Naive B cell (primary cell): ENCODE data around the gene PARD6G. TPM values are rescaled to one million over a fixed set of nuclear protein-coding genes. Genes with fewer than 3 reads are reported as not detected.
A peak's percentile ranks its signal among the peaks of the same experiment; 100 is the strongest.
"Not testable (repeated sequence)": the region's sequence is repeated elsewhere in the genome, so short reads cannot be mapped to it uniquely, and the experiment has no call there.

Experiments used
- ATAC-seq, 2 donors: fragments of 150-1000 bp; cut with Tn5 transposase; 2 replicates each; pipeline ENCODE4 v1.10.0; 2021; ENCODE audit warnings: low read depth in 2 of 2, mild to moderate bottlenecking in 2 of 2, moderate library complexity in 2 of 2
- DNase-seq: peaks from one replicate; pipeline ENCODE4 v3.0.0; 2022
- H3K27ac Mint-ChIP-seq, 6 donors: one replicate each; pipeline ENCODE4 v1.8.0; 2020 to 2022; ENCODE audit warnings: mild to moderate bottlenecking in 6 of 6, mixed read lengths in 6 of 6, moderate library complexity in 5 of 6, inconsistent platforms in 2 of 6
- H3K27me3 Mint-ChIP-seq, 3 donors: one replicate each; pipeline ENCODE4 v1.8.0; 2021 to 2022; ENCODE audit warnings: mixed read lengths in 3 of 3, mild to moderate bottlenecking in 1 of 3
- H3K36me3 Mint-ChIP-seq, 2 donors: one replicate each; pipeline ENCODE4 v1.8.0; 2020 to 2022; ENCODE audit warnings: mixed read lengths in 2 of 2, inconsistent platforms in 1 of 2, mild to moderate bottlenecking in 1 of 2
- H3K4me1 Mint-ChIP-seq, 3 donors: one replicate each; pipeline ENCODE4 v1.8.0; 2020 to 2022; ENCODE audit warnings: mixed read lengths in 3 of 3, inconsistent platforms in 1 of 3, mild to moderate bottlenecking in 1 of 3, moderate library complexity in 1 of 3
- H3K4me3 Mint-ChIP-seq, 8 donors: one replicate each; pipeline ENCODE4 v1.8.0; 2020 to 2022; ENCODE audit warnings: mild to moderate bottlenecking in 8 of 8, mixed read lengths in 8 of 8, moderate library complexity in 8 of 8, inconsistent platforms in 2 of 8
- H3K9me3 Mint-ChIP-seq, 7 donors: one replicate each; pipeline ENCODE4 v1.8.0; 2020 to 2022; ENCODE audit warnings: mixed read lengths in 7 of 7, mild to moderate bottlenecking in 5 of 7, inconsistent platforms in 2 of 7, moderate library complexity in 1 of 7
- polyA plus RNA-seq, 6 donors: library from polyadenylated mRNA; unstranded; fragments of 300-500 nt; fragmentation: Illumina TruSeq; gene quantifications; one replicate each; pipeline ENCODE4 v1.2.3, GENCODE V29; 2021; ENCODE audit warnings: low read depth in 6 of 6

Gene PARD6G
- polyA plus RNA-seq, 6 donors from 2014 or later, result not detected

DNA sequence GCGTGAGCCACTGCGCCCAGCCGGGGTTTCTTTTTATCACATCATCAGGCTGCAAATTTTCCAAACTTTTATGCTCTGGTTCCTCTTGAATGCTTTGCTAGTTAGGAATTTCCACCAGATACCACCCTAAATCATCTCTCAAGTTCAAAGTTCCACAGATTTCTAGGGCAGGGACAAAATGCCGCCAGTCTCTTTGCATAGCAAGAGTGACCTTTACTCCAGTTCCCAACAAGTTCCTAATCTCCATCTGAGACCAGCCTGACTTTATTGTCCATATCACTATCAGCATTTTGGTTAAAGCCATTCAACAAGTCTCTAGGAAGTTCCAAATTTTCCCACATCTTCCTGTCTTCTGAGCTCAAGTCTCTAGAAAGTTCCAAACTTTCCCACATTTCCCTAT, 27.8 kb downstream of the PARD6G start:
- H3K4me3 Mint-ChIP-seq, H3K4me1 Mint-ChIP-seq, DNase-seq, ATAC-seq, H3K36me3 Mint-ChIP-seq, H3K27ac Mint-ChIP-seq: not testable (repeated sequence)
- H3K9me3 Mint-ChIP-seq, result peaks cover 0 to 26% (median 9%) of the 10 kb centered on the region in 7 donors
- peaks cover 0 to 37% (median 11%) of the 10 kb centered on the region in 3 donors for H3K27me3 Mint-ChIP-seq

DNA sequence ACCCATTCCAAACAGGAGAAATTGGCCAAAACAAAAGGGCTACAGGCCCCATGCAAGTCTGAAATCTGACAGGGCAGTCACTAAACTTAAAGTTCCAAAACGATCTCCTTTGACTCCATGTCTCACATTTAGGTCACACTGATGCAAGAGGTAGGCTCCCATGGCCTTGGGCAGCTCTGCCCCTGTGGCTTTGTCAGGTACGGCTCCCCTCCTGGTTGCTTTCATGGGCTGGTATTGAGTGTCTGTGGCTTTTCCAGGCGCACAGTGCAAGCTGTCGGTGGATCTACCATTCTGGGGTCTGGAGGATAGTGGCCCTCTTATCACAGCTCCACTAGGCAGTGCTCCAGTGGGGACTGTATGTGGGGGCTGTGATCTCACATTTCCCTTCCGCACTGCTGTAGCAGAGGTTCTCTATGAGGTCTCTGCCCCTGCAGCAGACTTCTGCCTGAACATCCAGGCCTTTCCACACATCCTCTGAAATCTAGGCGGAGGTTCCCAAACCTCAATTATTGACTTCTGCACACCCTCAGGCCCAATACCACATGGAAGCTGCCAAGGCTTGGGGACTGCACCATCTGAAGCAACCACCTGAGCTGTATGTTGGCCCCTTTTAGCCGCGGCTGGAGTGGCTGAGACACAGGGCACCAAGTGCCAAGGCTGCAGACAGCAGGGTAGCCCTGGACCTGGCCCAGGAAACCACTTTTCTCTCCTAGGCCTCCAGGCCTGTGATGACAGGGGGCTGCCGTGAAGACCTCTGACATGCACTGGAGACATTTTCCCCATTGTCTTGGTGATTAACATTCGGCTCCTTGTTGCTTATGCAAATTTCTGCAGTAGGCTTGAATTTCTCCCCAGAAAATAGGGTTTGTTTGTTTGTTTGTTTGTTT, 28.7 kb downstream of the PARD6G start:
- DNase-seq (no peak), ATAC-seq (no peak)
- H3K9me3 Mint-ChIP-seq, result peaks cover 0 to 32% (median 14%) of the 10 kb centered on the region in 7 donors
- H3K36me3 Mint-ChIP-seq, result peaks cover 0 to under 1% of the 10 kb centered on the region in 2 donors
- H3K27me3 Mint-ChIP-seq, result peaks cover 0 to 44% (median 11%) of the 10 kb centered on the region in 3 donors
- H3K4me3 Mint-ChIP-seq, result no peak overlapping the region
- no peak overlapping the region for H3K27ac Mint-ChIP-seq
- no peaks in the 10 kb centered on the region for H3K4me1 Mint-ChIP-seq

DNA sequence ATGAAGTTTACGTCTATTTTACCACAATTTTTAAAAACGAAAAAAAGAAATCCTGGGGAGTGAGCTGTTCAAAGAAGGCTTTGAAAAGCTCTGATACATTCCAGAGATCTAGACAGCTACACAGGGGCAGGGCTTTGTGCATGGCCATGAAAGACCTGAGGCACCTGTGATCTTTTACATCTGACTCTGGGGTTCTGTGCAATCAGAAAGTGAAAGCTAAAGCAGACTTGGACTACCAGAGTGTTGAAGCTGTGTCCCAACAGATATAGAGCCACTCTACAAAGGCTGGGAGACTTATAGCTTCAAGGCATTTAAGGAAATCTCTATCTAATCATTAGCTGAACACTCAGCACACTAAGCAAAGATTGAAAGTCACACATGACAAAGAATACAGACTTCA, 34.1 kb downstream of the PARD6G start:
- Mint-ChIP-seq H3K27me3 (peaks cover 17 to 51% (median 22%) of the 10 kb centered on the region in 3 donors), H3K36me3 (peaks cover 0 to 5% of the 10 kb centered on the region in 2 donors), H3K4me1 (no peaks in the 10 kb centered on the region), H3K9me3 (peaks cover 0 to 28% (median 14%) of the 10 kb centered on the region in 7 donors), H3K27ac (no peak overlapping the region), H3K4me3 (peak overlapping the region in 1 of 8 donors; percentile 41)
- DNase-seq, result no peak
- ATAC-seq, result no peak

DNA sequence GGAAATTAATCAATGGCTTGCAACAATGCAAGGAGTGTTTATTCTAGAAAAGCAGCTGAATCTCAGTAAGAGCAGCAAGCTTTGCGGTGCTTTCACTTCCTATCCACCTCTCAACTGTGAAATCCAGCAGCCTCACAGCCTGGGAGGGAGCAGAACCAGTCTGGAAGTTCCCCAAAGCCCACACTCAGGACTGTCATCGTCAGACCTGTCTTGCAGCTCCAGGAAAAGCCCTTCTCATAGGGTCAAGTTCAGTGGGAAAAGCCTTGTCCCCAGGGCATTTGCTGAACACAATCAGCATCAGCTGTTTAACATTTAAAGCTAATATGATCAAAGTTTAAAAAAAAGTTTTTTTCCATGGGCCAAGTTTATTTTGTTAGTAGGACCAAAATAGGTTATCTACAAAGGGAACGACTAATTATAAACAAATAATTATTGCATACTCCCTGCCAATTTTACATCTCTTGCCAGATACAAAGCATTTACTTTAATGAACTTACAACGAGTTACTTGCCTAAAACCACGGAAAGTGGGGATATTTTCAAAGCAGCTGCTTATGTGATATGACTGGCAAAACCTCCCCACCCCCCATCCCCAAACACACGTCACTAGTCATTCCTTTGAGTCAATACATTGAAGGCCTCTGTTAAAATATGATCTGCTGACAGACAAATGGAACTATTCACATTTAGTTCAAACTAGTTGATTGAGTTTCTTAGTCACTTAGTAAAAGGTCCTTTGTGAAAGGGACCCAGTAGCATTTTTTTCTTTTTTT, 36.8 kb downstream of the PARD6G start:
- ATAC-seq (peak in 1 of 2 donors; percentile 49), DNase-seq (no peak)
- peak overlapping the region in 1 of 8 donors; percentile 12 for H3K4me3 Mint-ChIP-seq
- peaks cover 18 to 37% (median 26%) of the 10 kb centered on the region in 3 donors for H3K27me3 Mint-ChIP-seq
- H3K4me1 Mint-ChIP-seq, result no peaks in the 10 kb centered on the region
- peaks cover 0 to 22% (median 14%) of the 10 kb centered on the region in 7 donors for H3K9me3 Mint-ChIP-seq
- H3K36me3 Mint-ChIP-seq, result peaks cover 0 to 5% of the 10 kb centered on the region in 2 donors
- no peak overlapping the region for H3K27ac Mint-ChIP-seq

DNA sequence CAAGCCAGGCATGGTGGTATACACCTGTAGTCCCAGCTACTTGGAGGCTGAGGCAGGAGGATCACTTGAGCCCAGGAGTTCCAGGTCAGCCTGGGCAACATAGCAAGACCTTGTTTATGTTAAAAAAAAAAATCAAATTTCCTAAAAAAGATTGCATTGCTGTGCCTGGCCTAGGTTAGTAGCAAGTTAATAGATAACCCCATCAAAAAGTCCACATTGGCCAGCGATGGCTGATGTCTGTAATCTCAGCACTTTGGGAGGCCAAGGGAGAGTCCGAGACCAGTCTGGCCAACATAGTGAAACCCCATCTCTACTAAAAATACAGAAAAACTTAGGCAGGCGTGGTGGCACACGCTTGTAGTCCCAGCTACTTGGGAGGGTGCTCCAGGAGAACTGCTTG, 38.7 kb downstream of the PARD6G start:
- DNase-seq (no peak), ATAC-seq (no peak)
- Mint-ChIP-seq H3K4me3 (no peak overlapping the region), H3K36me3 (peaks cover 0 to 5% of the 10 kb centered on the region in 2 donors), H3K9me3 (peaks cover 0 to 7% (median 4%) of the 10 kb centered on the region in 7 donors), H3K4me1 (no peaks in the 10 kb centered on the region), H3K27me3 (peaks cover 24 to 36% (median 32%) of the 10 kb centered on the region in 3 donors), H3K27ac (peak overlapping the region in 1 of 6 donors; percentile 28)

DNA sequence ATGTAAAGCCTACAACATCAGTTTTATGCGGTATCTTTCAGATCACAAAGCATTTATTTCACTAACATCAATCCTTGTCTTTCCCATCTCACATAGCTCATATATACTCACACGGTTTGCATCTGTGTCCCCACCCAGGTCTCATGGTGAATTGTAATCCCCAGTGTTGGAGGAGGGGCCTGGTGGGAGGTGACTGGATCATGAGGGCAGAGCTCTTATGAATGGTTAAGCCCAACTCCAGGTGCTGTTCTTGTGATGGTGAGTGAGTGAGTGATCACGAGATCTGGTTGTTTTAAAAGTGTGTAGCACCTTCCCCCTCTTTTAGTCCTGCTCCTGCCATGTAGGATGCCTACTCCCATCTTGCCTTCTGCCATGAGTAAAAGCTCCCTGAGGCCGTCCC, 42.0 kb downstream of the PARD6G start:
- Mint-ChIP-seq H3K36me3 (no peaks in the 10 kb centered on the region), H3K4me1 (no peaks in the 10 kb centered on the region), H3K27ac (no peak overlapping the region), H3K27me3 (peaks cover 14 to 44% (median 36%) of the 10 kb centered on the region in 3 donors), H3K4me3 (no peak overlapping the region), H3K9me3 (no peaks in the 10 kb centered on the region)
- DNase-seq, result no peak
- no peak for ATAC-seq

DNA sequence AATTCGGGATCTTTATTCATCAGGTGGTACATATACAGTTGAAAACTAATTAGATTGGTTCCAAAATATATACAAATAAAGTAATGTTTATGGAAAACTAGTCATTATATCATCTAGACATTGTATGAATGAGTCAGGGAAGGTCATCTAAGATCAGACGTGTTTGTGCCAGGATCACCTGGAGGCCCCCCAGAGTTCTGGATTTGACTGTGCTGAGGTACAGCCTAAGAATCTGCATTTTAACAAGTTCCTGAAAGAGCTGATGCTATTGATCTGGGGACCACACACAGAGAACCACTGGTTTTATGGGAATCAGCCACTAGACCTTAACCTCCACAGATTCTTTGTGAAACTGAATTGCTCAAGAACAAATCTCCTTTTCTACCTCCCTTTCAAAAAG, 43.2 kb downstream of the PARD6G start:
- Mint-ChIP-seq H3K27ac (no peak overlapping the region), H3K4me1 (no peaks in the 10 kb centered on the region), H3K9me3 (no peaks in the 10 kb centered on the region), H3K36me3 (no peaks in the 10 kb centered on the region), H3K4me3 (no peak overlapping the region), H3K27me3 (peaks cover 17 to 44% (median 36%) of the 10 kb centered on the region in 3 donors)
- DNase-seq (no peak), ATAC-seq (no peak)

DNA sequence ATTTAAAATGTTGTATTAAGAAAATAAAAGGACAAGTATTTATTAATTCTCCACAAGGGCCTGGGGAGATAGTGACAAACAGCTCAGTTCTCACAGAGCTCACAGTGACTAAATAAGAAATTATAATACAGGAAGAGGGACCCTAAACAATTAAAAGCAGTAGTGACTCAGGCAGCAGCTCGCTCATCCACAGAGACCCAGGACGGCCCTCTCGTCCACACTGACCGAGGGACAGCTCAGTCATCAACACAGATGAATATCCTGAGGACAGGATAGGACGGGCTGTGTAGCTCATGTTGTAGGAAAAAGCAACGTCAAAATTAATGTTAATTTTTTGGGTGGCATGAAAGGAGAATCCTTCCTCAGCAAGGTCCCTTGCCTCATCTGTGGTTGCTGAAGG, 44.1 kb downstream of the PARD6G start:
- no peaks in the 10 kb centered on the region for H3K36me3 Mint-ChIP-seq
- no peaks in the 10 kb centered on the region for H3K9me3 Mint-ChIP-seq
- H3K27me3 Mint-ChIP-seq, result peaks cover 21 to 40% (median 38%) of the 10 kb centered on the region in 3 donors
- no peak for DNase-seq
- H3K4me1 Mint-ChIP-seq, result no peaks in the 10 kb centered on the region
- no peak overlapping the region for H3K27ac Mint-ChIP-seq
- H3K4me3 Mint-ChIP-seq, result no peak overlapping the region
- ATAC-seq, result no peak

DNA sequence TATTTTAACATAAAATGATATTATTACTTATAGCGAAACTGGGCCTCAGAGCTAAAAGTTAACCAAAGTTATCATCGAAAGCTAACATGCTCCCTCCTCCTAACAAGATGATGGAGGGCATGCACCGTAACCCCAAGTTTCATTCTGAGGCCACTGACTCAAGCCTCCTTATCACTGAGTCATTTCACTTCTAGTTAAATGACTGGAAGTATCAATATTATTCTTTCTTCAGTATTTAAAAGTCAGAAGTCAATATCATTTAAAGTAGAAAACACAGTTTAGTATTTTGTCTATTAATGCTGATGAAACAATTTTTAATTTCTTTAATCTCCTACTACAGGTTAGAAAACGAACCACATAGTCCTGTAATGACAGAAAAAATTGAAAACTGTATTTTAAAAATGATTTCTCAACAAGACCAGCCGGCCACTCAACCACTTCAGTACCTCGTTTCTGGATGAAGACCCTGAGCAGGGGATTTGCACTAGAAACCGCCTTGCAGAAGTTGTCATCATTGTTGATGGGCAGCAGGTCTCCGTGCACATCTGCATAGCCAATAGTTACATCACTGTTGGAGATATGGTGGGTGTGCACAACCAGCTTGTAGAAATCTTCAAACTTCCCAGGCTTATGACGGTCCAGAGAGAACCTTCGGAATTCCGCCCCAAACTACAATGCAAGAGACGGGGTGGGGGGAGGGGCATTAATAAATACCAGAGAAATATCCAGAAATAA, 44.9 kb downstream of the PARD6G start:
- H3K36me3 Mint-ChIP-seq, result no peaks in the 10 kb centered on the region
- no peak overlapping the region for H3K27ac Mint-ChIP-seq
- no peak overlapping the region for H3K4me3 Mint-ChIP-seq
- no peaks in the 10 kb centered on the region for H3K9me3 Mint-ChIP-seq
- no peaks in the 10 kb centered on the region for H3K4me1 Mint-ChIP-seq
- ATAC-seq, result no peak
- DNase-seq, result no peak
- peaks cover 21 to 39% (median 39%) of the 10 kb centered on the region in 3 donors for H3K27me3 Mint-ChIP-seq

DNA sequence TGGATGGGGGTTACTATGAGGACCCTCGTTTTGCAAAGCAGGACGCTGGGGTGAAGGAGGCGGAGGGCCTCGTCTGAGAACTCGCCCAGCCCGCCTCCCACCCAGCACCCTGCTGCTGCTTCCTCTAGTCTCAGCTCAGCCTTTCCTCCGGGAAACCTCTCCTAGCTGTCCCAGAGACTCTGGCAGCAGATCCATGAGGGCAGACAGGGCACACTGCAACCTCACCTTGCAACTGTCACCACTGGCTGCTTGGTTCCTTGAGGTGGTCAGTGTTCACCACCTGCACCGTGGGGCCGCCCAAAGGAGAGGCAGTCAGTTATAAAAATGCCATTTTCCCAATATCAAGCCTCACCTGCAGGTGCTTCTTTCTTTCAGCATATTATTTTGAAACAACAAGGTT, 45.6 kb downstream of the PARD6G start:
- DNase-seq (no peak), ATAC-seq (no peak)
- peaks cover 21 to 46% (median 45%) of the 10 kb centered on the region in 3 donors for H3K27me3 Mint-ChIP-seq
- no peak overlapping the region for H3K4me3 Mint-ChIP-seq
- no peak overlapping the region for H3K27ac Mint-ChIP-seq
- H3K9me3 Mint-ChIP-seq, result no peaks in the 10 kb centered on the region
- H3K4me1 Mint-ChIP-seq, result no peaks in the 10 kb centered on the region
- no peaks in the 10 kb centered on the region for H3K36me3 Mint-ChIP-seq

DNA sequence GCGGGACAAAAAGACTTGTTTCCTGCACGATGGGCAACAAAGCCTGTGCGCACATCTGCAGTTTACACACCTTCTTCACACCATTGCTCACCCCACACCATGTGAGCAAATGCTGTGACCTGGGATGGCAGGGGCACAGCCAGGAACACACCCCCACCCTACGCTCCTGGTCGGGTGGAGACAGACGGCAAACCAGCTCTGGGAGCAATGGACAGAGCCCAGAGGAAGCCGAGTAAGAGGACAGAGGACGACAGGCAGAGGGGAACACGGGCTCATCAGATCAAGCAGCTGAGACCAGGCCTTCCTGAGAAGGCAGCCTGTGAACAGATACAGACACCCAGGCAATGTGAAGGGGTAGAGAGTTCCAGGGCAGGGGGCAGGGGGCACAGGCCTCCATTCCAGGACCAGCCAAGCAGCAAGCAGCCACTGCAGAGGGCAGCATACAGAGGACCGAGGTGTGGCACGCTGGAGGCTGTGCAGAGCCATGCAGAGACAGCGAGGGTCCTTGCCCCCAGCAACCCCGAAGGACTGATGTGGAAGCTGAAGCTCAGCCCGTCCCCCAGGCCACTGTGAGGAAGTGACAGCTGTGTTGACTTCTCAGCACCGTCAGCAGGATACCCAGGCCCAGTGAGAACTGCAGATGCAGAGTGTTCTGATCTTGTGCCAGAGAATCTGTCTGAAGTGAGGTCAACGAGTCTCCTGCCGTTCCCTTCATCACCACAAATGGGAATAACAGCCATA, 46.2 kb downstream of the PARD6G start:
- no peak for DNase-seq

DNA sequence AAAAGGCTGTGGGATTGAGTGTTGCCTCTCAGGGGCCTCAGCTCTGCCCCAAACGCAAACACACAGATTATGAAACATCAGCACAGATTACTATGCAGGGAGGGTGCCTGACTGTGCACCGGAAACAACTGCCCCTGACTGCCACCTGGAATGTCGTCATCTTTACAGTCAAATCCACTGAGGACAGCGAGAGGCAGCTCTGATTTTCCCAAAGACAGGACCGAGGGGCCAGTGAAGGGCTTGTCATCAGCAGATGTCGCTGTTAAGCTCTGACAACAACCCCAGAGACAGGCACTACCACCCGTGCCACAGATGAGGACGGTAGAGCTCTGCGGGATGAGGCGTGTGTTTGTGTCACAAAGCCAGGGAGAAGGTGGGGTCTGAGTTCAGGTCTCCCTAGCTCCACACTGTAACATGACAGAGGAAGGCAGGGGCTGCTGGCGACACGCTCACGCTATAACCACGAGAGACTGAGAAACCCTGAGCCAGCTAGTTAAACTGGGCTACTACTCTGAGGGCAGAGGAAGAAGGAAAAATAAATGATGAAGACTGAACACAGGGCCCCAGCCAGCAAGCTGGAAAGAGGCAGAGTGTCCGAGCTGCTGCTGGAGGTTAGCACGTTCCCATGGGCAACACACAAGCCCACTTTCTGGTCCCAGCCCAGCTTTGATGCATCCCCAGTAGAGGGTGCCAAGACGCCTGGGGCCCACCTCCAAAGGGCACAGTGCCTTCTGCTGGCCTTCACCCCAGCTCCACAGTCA, 47.0 kb downstream of the PARD6G start:
- Mint-ChIP-seq H3K27ac (no peak overlapping the region), H3K27me3 (peaks cover 12 to 49% (median 41%) of the 10 kb centered on the region in 3 donors), H3K36me3 (no peaks in the 10 kb centered on the region), H3K4me3 (peak overlapping the region in 1 of 8 donors; percentile 61), H3K4me1 (no peaks in the 10 kb centered on the region), H3K9me3 (no peaks in the 10 kb centered on the region)
- DNase-seq (no peak), ATAC-seq (no peak)

More for the DNA sequence above, 46.2 kb downstream of the PARD6G start:
- no peaks in the 10 kb centered on the region for H3K9me3 Mint-ChIP-seq
- H3K4me1 Mint-ChIP-seq, result no peaks in the 10 kb centered on the region
- H3K27me3 Mint-ChIP-seq, result peaks cover 17 to 50% (median 45%) of the 10 kb centered on the region in 3 donors
- ATAC-seq, result no peak
- H3K4me3 Mint-ChIP-seq, result no peak overlapping the region
- peak overlapping the region in 2 of 6 donors; percentile 69 to 87 for H3K27ac Mint-ChIP-seq
- H3K36me3 Mint-ChIP-seq, result no peaks in the 10 kb centered on the region
